HG03159 (cell line): ENCODE measurements around the gene CCDC200.
"Not testable (repeated sequence)": the region's sequence is repeated elsewhere in the genome, so short reads cannot be mapped to it uniquely, and the experiment has no call there.

ENCODE experiments used
- ATAC-seq: cut with Tn5 transposase; IDR thresholded peaks from one replicate; pipeline ENCODE4 v1.9.1; 2021; ENCODE audit warnings: mild to moderate bottlenecking, moderate library complexity; ENCODE audit not compliant: unreplicated experiment

The CCDC200 gene

DNA sequence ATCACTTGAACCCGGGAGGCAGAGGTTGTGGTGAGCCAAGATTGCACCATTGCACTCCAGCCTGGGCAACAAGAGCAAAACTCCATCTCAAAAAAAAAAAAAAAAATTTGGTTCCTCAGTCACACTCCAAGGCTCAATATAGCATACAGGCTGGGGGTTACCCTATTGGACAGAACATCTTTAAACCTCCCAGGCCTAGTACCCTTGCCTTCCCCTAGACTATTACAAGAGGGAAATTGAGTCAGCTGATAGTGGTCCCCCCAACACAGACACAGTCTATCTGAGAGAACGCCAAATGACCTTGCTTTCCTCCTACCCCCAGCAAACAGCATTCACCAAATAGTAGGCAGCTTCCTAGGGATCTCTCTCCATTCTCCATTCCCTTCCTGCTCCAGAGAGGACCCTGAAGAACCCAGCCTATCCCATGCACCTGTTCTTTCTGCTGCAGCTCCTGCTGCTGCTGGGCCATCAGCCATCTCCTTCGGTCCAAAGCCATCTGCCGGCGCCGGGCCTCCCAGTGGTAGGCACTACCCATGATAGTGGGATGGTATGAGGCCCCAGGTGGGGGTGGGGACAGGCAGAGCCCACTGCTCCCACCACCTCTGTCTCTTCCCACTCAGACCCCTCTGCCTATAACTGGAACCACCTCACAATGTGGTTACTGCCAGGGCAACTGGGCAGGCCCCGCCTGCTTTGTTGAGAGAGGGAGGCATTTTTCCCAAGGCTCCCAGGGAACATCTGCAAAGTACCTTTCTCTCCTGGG is at the start of gene CCDC200:
Gene CCDC200 (minus strand): TSS at position 604 of the 763 bp plus-strand sequence. CDS start 69 bp downstream, at position 535.
- ATAC-seq: not testable (repeated sequence)

DNA sequence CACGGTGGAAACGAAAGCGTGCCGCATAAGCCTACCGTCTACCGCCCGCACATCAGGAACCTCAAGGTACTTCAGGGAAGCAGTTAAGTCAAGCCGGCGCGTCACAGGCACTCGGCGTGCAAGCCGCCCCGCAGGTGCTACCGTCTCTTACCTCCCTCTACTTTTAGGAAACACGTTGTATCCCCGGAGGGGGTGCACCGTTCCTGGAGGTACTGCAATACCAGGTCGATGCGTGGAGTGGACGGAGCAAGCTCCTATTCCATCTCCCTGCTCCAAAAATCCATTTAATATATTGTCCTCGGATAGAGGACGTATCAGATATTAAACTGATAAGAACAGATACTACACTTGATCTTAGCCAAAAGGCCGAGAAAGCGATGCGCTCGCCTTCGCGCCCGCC is 44.5 kb upstream of the CCDC200 start:
- ATAC-seq: not testable (repeated sequence)

DNA sequence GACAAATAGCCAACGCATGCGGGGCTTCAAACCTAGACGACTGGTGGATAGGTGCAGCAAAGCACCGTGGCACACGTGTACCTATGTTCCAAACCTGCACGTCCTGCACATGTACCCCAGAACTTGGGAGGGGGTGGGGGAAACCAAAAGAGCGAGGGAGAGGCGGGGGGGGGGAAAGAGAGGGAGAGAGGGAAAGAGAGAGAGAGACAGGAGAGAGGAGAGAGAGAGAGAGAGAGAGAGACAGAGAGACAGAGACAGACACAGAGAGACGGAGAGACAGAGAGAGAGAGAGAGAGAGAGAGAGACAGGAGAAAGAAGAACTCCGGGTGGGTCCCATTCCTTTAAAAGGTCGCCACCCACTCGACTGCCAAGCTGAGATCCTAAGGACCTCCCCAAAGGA is 44.1 kb upstream of the CCDC200 start:
- ATAC-seq: not testable (repeated sequence)

DNA sequence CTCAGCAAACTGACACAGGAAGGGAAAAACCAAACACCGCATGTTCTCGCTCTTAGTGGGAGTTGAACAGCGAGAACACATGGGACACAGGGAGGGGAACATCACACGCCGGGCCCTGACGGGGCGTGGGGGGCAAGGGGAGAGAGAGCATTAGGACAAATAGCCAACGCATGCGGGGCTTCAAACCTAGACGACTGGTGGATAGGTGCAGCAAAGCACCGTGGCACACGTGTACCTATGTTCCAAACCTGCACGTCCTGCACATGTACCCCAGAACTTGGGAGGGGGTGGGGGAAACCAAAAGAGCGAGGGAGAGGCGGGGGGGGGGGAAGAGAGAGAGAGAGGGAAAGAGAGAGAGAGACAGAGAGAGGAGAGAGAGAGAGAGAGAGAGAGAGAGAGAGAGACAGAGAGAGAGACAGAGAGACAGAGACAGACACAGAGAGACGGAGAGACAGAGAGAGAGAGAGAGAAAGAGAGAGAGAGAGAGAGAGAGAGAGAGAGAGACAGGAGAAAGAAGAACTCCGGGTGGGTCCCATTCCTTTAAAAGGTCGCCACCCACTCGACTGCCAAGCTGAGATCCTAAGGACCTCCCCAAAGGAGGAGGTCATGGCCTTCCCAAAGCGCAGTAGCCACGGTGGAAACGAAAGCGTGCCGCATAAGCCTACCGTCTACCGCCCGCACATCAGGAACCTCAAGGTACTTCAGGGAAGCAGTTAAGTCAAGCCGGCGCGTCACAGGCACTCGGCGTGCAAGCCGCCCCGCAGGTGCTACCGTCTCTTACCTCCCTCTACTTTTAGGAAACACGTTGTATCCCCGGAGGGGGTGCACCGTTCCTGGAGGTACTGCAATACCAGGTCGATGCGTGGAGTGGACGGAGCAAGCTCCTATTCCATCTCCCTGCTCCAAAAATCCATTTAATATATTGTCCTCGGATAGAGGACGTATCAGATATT is 42.4 kb upstream of the CCDC200 start:
- not testable (repeated sequence) for ATAC-seq

DNA sequence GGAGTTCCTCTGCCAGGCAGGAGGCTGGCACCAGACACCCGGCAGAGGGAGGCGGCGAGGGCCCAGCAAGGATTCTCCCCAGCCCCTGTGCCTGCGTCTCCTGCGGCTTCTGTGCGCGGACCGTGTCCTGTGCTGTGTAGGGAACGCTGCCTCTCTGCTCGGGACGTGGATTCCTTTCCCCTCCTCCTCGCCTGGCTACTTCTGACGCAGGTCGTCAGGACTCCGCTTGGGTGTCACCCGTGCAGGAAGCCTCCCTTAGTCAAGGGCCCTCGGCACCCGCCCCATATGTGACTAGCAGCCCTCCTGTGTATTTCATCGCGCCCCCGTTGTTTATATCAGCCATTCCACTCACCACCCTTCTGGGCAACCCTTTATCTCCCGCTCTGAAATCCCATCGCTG is 18.0 kb upstream of the CCDC200 start:
- ATAC-seq: not testable (repeated sequence)

DNA sequence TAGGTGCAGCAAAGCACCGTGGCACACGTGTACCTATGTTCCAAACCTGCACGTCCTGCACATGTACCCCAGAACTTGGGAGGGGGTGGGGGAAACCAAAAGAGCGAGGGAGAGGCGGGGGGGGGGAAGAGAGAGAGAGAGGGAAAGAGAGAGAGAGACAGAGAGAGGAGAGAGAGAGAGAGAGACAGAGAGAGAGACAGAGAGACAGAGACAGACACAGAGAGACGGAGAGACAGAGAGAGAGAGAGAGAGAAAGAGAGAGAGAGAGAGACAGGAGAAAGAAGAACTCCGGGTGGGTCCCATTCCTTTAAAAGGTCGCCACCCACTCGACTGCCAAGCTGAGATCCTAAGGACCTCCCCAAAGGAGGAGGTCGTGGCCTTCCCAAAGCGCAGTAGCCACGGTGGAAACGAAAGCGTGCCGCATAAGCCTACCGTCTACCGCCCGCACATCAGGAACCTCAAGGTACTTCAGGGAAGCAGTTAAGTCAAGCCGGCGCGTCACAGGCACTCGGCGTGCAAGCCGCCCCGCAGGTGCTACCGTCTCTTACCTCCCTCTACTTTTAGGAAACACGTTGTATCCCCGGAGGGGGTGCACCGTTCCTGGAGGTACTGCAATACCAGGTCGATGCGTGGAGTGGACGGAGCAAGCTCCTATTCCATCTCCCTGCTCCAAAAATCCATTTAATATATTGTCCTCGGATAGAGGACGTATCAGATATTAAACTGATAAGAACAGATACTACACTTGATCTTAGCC is 12.4 kb upstream of the CCDC200 start:
- ATAC-seq: not testable (repeated sequence)

DNA sequence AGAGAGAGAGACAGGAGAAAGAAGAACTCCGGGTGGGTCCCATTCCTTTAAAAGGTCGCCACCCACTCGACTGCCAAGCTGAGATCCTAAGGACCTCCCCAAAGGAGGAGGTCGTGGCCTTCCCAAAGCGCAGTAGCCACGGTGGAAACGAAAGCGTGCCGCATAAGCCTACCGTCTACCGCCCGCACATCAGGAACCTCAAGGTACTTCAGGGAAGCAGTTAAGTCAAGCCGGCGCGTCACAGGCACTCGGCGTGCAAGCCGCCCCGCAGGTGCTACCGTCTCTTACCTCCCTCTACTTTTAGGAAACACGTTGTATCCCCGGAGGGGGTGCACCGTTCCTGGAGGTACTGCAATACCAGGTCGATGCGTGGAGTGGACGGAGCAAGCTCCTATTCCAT is 11.2 kb upstream of the CCDC200 start:
- ATAC-seq: not testable (repeated sequence)

DNA sequence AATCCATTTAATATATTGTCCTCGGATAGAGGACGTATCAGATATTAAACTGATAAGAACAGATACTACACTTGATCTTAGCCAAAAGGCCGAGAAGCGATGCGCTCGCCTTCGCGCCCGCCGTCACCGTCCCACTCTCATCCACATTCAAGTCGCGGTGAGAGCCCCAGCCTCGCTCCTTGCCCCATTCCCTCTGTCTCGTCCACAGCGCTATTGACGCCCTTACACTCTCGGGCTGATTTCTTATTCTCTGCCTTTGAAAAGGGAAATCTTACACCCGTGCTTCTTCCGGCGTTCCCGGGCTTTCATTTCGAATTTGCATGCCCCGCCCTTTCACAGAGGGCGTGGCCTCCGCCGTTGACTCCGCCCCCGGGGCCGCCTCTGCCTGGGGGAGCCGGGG is 5.5 kb upstream of the CCDC200 start, which contains the start of gene RNU2-1:
Gene RNU2-1 (minus strand): TSS at position 101 of the 400 bp plus-strand sequence.
- not testable (repeated sequence) for ATAC-seq

DNA sequence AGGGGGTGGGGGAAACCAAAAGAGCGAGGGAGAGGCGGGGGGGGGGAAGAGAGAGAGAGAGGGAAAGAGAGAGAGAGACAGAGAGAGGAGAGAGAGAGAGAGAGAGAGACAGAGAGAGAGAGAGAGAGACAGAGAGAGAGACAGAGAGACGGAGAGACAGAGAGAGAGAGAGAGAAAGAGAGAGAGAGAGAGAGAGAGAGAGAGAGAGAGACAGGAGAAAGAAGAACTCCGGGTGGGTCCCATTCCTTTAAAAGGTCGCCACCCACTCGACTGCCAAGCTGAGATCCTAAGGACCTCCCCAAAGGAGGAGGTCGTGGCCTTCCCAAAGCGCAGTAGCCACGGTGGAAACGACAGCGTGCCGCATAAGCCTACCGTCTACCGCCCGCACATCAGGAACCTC is 4.8 kb upstream of the CCDC200 start:
- ATAC-seq: not testable (repeated sequence)

DNA sequence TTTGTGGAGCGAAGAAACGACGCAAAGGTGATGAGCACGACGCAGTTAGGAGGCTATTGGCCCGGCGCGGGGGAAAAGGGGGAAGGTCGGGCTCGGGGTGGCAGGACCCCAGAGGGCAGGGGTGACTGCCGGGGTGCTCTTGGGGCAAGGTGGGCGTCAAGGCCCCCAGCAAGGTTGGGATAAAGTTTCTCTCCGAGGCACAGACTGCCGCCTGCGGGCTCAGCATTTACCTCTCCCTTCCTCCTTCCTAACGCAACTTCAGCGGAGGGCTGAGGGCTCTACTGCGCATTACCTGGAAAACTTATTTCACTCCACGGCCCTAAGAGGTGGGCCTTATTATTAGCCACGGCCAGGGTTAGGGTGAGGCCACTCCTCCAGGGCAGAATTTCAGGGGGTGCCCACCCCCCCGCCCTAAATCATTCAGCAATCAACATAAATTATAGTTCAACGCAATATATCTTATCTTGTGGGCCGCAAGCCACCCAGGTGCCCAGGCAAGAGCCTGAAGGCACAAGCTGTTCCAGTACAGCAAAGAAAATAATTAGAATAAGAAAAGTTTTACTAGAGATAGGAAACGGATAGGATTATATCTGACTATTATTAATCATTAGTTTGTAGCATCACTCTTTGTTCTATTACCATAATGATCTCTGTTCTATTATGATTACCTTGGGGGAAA is 3.7 kb upstream of the CCDC200 start:
- not testable (repeated sequence) for ATAC-seq

DNA sequence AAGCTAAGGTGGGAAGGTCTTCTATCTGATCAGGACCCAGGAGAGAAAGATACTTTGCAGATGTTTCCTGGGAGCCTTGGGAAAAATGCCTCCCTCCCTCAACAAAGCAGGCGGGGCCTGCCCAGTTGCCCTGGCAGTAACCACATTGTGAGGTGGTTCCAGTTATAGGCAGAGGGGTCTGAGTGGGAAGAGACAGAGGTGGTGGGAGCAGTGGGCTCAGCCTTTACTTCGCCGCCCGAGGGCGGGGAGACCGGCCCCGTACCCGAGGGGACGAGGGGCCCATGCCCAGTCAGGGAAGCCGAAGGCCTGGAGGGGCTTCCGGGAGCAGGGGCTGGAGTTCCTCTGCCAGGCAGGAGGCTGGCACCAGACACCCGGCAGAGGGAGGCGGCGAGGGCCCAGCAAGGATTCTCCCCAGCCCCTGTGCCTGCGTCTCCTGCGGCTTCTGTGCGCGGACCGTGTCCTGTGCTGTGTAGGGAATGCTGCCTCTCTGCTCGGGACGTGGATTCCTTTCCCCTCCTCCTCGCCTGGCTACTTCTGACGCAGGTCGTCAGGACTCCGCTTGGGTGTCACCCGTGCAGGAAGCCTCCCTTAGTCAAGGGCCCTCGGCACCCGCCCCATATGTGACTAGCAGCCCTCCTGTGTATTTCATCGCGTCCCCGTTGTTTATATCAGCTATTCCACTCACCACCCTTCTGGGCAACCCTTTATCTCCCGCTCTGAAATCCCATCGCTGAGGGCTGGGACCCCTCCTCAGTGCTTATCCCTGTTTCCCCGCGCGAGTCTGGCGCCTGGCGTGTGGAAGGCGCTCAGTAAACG is 3.0 kb upstream of the CCDC200 start:
- not testable (repeated sequence) for ATAC-seq

DNA sequence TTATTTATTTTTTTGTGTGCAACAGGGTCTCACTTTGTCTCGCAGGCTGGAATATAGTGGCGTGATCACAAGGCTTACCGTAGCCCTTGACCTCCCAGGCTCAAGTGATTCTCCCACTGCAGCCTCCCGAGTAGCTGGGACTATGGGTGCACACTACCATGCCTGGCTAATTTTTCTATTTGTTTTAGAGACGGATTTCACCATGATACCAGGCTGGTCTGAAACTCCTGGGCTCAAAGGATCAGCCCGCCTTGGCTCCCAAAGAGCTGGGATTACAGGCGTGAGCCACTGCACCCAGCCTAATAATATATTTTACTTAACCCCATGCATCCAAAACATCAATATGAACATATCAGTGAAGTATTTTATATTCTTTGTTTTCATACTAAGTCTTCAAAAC is 2.0 kb downstream of the CCDC200 start:
- no peak for ATAC-seq

DNA sequence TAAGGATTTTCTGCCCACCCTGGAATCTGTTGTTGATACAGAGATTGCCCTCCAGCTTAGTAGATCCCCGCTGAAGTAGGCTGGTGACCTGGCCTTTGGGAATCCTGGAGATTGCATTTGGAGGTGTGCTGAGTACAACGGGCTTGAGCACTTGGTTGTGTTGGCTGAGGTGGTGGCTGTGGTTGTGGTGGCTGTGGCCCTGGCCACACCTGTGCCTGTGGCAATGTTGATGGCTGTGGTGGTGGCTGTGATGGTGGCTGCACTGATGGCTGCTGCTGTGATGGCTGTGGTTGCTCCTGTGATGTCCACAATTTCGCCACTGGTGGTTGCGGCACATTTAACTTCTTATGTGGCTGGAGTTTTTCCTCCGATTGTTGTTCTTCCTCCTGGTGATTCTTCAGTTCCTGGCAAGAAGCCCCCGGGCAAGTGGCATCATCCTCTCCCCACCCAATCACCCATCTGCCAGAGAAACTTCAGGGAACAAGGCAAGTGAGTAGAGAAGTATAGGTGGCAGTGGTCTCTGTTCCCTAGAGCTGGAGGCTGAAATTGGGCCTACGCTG is 4.2 kb downstream of the CCDC200 start:
- ATAC-seq: no peak

DNA sequence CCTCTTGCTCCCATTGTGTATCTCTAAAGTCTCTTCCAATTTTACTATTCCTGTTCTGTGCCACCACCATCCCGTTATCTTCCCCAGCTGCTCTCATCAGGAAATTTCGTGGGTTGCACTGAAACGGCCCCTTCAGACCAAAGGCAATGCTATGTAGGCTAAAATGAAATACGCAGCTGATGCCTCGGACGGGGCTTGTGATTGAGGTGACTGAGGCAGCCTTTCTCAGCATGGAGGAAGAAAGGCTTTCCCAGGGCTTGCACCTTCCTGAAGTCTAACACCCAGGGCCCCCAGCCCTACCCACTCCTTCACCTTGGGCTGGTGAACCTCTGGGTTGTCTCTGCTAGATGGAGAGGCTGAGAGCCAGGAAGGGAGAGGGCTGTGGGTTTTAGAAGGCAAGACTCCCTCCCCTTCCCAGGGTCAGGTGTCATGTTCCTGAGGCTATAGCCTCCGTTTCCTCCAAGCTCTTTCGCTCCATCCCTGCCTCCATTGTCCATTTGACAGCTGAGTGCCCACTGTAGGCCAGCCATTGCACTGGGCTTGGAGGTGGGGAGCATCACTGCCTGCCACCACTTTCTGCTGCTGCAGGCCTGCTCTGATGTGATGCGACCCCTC is 7.8 kb downstream of the CCDC200 start:
- no peak for ATAC-seq

DNA sequence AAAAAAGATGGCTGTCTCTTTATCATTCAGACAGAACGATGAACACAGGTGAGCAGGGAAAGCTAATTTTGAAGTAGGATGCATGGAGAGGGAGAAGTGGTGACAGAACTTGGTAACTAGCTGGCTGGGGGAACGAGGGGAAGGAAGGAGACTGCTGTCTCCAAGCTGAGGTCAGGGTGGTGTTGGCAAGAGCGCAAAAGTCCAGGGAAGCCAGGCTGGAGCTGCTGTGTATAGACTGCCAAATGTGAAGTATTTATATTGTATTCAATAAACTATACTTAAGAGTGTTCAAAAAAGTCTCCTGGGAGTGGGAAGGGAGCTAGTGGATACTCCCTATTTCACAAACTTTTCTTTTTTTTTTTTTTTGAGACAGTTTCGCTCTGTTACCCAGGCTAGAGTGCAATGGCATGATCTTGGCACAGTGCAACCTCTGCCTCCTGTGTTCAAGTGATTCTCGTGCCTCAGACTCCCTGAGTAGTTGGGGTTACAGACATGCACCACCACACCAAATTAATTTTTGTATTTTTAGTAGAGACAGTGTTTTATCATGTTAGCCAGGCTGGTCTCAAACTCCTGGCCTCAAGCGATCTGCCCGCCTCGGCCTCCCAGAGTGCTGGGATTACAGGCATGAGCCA is 8.6 kb downstream of the CCDC200 start:
- no peak for ATAC-seq

DNA sequence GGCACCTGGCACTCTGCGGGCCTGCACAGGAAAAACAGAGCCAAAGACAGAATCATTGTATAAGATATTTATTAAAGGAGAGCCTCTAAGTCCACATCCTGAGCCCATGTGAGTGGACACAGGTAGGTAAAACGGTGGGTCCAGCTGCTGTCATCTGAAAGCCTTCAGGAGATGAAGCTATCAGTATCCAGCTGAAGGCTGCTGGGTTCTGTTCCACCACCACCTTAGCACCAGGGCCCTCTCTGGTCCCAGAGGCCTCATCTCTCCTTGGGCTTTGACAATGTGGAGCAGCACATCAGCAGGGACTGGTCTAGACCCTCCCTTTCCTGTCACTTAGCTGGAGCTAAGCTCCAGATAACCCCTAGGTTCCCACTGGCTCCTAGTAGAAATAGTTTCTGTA is 9.4 kb downstream of the CCDC200 start:
- no peak for ATAC-seq

DNA sequence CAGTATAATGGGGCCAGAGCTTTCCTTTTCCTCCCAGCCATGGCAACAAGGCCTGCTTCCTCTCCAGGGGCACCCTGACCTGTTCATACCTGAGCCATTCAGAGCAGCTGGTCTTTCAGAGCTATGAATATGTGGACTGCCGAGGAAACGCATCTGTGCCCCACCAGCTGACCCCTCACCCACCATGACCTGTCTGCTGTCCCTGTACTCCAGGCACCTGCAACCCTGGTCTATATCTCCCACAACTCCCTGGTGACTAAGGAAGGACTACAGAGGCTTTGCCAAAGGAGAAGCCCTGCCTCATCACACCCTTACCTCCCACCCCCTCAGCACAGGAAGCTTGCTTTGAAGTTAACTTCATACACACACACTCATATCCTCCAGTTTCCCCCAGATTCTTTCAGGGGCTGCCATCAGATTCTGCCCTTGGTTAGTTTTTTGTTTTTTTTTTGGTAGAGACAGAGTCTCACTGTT is 10.8 kb downstream of the CCDC200 start:
- no peak for ATAC-seq
